ENCODE results near the gene FAM114A1.

DNA sequence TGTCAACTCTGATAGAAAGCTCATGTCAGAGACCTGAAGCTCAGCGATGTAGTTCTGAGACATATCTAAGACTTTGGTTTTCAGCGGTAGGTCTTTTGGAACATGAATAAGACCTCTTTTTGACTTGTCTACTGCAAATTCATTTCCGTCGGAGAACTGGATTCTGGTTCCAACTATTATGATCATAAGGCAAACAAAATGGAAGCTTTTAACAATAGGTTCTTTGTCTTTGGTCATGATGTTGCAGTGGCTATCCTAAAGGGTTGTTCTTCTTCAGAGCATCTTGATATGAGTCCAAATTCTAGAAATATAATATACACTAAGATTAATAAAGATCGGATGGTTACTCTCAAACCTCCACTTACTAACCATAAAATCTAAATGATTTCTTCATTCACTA lies 38.4 kb upstream of the FAM114A1 start:
- TF ChIP-seq CTCF (IDR thresholded peaks at IDR 0.05) (no peak), EZH2 (IDR thresholded peaks at IDR 0.05) (no peak), EZH2phosphoT487 (IDR thresholded peaks at IDR 0.05) (no peak)

Data from neural progenitor cell (in vitro differentiated cells).